K562 (cell line): ENCODE measurements around the gene TERT. TPM values are rescaled to one million over a fixed set of nuclear protein-coding genes. Genes with fewer than 3 reads are reported as not detected.
A peak's percentile ranks its signal among the peaks of the same experiment; 100 is the strongest.

Source experiments
- ATAC-seq: fragments of 200-7000 bp; cut with Tn5 transposase; 3 replicates; pipeline ENCODE4 v1.9.1; 2020; ENCODE audit warnings: moderate library complexity
- BruUV-seq: library from RNA; stranded (reverse); fragments of 400-500 nt; replicated peaks from 2 replicates; lab custom pipeline; 2021; lab: Mats Ljungman, UMichigan
- CTCF ChIA-PET: fragments of 300-600 bp; formaldehyde crosslinking; extraction: SDS; loops from one replicate; lab custom pipeline; 2021; ENCODE audit warnings: low intra/inter-chr PET ratio; lab: Yijun Ruan, JAX
- POLR2A ChIA-PET: fragments of 300-600, 350-650 bp; sonication (Branson Sonifier 250); formaldehyde crosslinking; extraction: SDS; loops from one replicate; lab custom pipeline; 2021; ENCODE audit warnings: antibody characterized with exemption, inconsistent platforms; lab: Yijun Ruan, JAX
- DNase-seq, 4 experiments: peaks; one replicate each; pipeline versions ENCODE4 v3.0.0 to v3.0.0-alpha.2; 2011 to 2018; ENCODE audit warnings: low spot score in 3 of 4, mixed read lengths in 3 of 4; ENCODE audit errors: extremely low read depth in 1 of 4
- FAIRE-seq: peaks from 2 replicates; lab custom pipeline; 2011; peaks lifted over from hg19 to GRCh38; lab: Jason Lieb, UNC
- H2AFZ ChIP-seq: 2 replicates; pipeline ENCODE4 v1.6.0; 2011; ENCODE audit warnings: low read depth, low read length, control low read depth, inconsistent platforms
- H3K27ac ChIP-seq: fragments of 200-600 bp; 3 replicates; pipeline ENCODE4 v1.8.0; 2011; ENCODE audit warnings: low read depth, mild to moderate bottlenecking, control low read depth, inconsistent platforms, low read length, moderate library complexity, mixed read lengths; ENCODE audit errors: extremely low read depth
- H3K27me3 ChIP-seq, 2 experiments: fragments of 300-600 bp in 1 of 2; 2 replicates in 1 of 2; 3 replicates in 1 of 2; pipeline versions ENCODE4 v1.6.0 to v1.8.0; 2011; ENCODE audit warnings: inconsistent platforms in 2 of 2, low read length in 2 of 2, mild to moderate bottlenecking in 1 of 2, mixed read lengths in 1 of 2, moderate library complexity in 1 of 2; ENCODE audit not compliant: control insufficient read depth in 2 of 2, insufficient read depth in 2 of 2
- H3K36me3 ChIP-seq: fragments of 300-600 bp; 3 replicates; pipeline ENCODE4 v1.8.0; 2011; ENCODE audit warnings: mild to moderate bottlenecking, low read length, inconsistent platforms; ENCODE audit not compliant: control insufficient read depth, insufficient read depth
- H3K4me1 ChIP-seq, 2 experiments: fragments of 200-600 bp in 1 of 2; replicated peaks in 1 of 2; 2 replicates in 1 of 2; 3 replicates in 1 of 2; pipeline versions ENCODE4 v1.5.1 to v1.8.0; 2011; ENCODE audit warnings: inconsistent platforms in 2 of 2, low read length in 2 of 2, mild to moderate bottlenecking in 1 of 2, mixed read lengths in 1 of 2, moderate library complexity in 1 of 2; ENCODE audit not compliant: control insufficient read depth in 2 of 2, insufficient read depth in 2 of 2
- H3K4me2 ChIP-seq: 2 replicates; pipeline ENCODE4 v1.6.1; 2011; ENCODE audit warnings: low read length, control low read depth, inconsistent platforms, mixed read lengths; ENCODE audit not compliant: insufficient read depth
- H3K4me3 ChIP-seq: fragments of 200-600 bp; sonication (generic), shearing (Covaris generic); 2 replicates; pipeline ENCODE4 v1.5.1; 2016; ENCODE audit warnings: control low read depth, inconsistent platforms
- H3K79me2 ChIP-seq: fragments of 200-600 bp; 3 replicates; pipeline ENCODE4 v1.8.0; 2011; ENCODE audit warnings: low read length, inconsistent platforms; ENCODE audit not compliant: control insufficient read depth, insufficient read depth
- H3K9ac ChIP-seq, 2 experiments: 2 replicates each; pipeline versions ENCODE4 v1.6.0 to v1.6.1; 2011; ENCODE audit warnings: low read depth in 2 of 2, low read length in 2 of 2, control low read depth in 1 of 2, inconsistent platforms in 1 of 2, mild to moderate bottlenecking in 1 of 2, mixed read lengths in 1 of 2; ENCODE audit not compliant: insufficient read depth in 1 of 2
- H3K9me1 ChIP-seq: one replicate; pipeline ENCODE4 v1.6.0; 2011; ENCODE audit warnings: inconsistent platforms, mild to moderate bottlenecking, low read length, moderate library complexity; ENCODE audit not compliant: control insufficient read depth, insufficient read depth
- H3K9me3 ChIP-seq: replicated peaks from 2 replicates; pipeline ENCODE4 v1.5.1; 2011; ENCODE audit warnings: low read depth, low read length, inconsistent platforms; ENCODE audit not compliant: control insufficient read depth, insufficient read depth
- H4K20me1 ChIP-seq: replicated peaks from 2 replicates; pipeline ENCODE4 v1.6.1; 2011; ENCODE audit warnings: low read length, inconsistent platforms, mixed read lengths; ENCODE audit not compliant: control insufficient read depth, insufficient read depth
- ELF4 ChIP-seq: fragments of 450-650 bp; formaldehyde crosslinking; IDR thresholded peaks from 2 replicates; pipeline ENCODE4 v1.4.0; 2022; ENCODE audit warnings: missing genetic modification characterization
- HBP1 ChIP-seq: fragments of 450-650 bp; formaldehyde crosslinking; IDR thresholded peaks from 2 replicates; pipeline ENCODE4 v1.4.0; 2022; ENCODE audit warnings: missing genetic modification characterization
- HDAC3 ChIP-seq: fragments of 450-650 bp; IDR thresholded peaks from 2 replicates; pipeline ENCODE4 v1.6.1; 2018; ENCODE audit warnings: borderline replicate concordance, mild to moderate bottlenecking, moderate library complexity; ENCODE audit not compliant: partially characterized antibody
- MTF1 ChIP-seq: fragments of 250-450 bp; sonication (Bioruptor Pico); IDR thresholded peaks from 2 replicates; pipeline ENCODE4 v1.9.0; 2021; ENCODE audit warnings: moderate library complexity, mild to moderate bottlenecking, inconsistent platforms, borderline replicate concordance
- NONO ChIP-seq, 2 experiments: fragments of 200-400 bp in 1 of 2; fragments of 450-650 bp in 1 of 2; formaldehyde crosslinking in 1 of 2; IDR thresholded peaks; 2 replicates each; pipeline ENCODE4 v1.6.1; 2017; ENCODE audit warnings: low read depth in 2 of 2, mild to moderate bottlenecking in 2 of 2, moderate library complexity in 2 of 2, low read length in 1 of 2
- RAD51 ChIP-seq: fragments of 450-650 bp; IDR thresholded peaks from 2 replicates; pipeline ENCODE4 v1.7.1; 2016; ENCODE audit warnings: low read depth, mild to moderate bottlenecking, borderline replicate concordance
- RBM25 ChIP-seq: fragments of 200-400 bp; formaldehyde crosslinking; IDR thresholded peaks from 2 replicates; pipeline ENCODE4 v1.6.1; 2018; ENCODE audit warnings: low read length, low read depth, moderate library complexity; ENCODE audit not compliant: severe bottlenecking
- RNF219 ChIP-seq: fragments of 250-450 bp; sonication (Bioruptor Pico); IDR thresholded peaks from 2 replicates; pipeline ENCODE4 v1.5.0; 2022; ENCODE audit warnings: mild to moderate bottlenecking
- WGBS: fragments of 100-300 bp; shearing (Covaris generic); methylation state at CpG from one replicate; pipeline ENCODE4 v1.1.6; 2016; ENCODE audit warnings: low coverage, mixed read lengths; ENCODE audit not compliant: insufficient coverage; ENCODE audit errors: missing lambda C conversion rate; 5-methylcytosine and 5-hydroxymethylcytosine counted together
- in situ Hi-C: fragments of 300-500 bp; cut with MboI; formaldehyde crosslinking; loops from 4 replicates; pipeline ENCODE4 v1.15.0; 2018; ENCODE audit warnings: inconsistent platforms, mixed read lengths
- intact Hi-C: fragments of 100-400 bp; cut with micrococcal nuclease; formaldehyde crosslinking; loops from 2 replicates; pipeline ENCODE4 v1.14.2; 2022
- polyA plus RNA-seq, 8 experiments: library from polyadenylated mRNA; depleted of rRNA in 4 of 8; stranded (reverse) in 5 of 8; unstranded in 3 of 8; fragments of >200 nt; fragmentation: Nextera tagmentation in 2 of 8; fragmentation: Illumina TruSeq in 1 of 8; extraction: Ambion mirVana in 2 of 8; extraction: Trizol in 1 of 8; gene quantifications; 2 replicates each; pipeline versions ENCODE4 v1.2.1 to v1.2.3, GENCODE V29; 2011 to 2014; ENCODE audit warnings: inconsistent platforms in 1 of 8, missing spikeins in 1 of 8
- total RNA-seq, 7 experiments: library from RNA; depleted of rRNA in 6 of 7; stranded (reverse); fragments of >200 nt in 6 of 7; fragmentation: Illumina TruSeq in 2 of 7; extraction: Trizol in 2 of 7; gene quantifications; 2 replicates each; pipeline versions ENCODE4 v1.2.1 to v1.2.3, GENCODE V29; 2011 to 2021; ENCODE audit warnings: low replicate concordance in 1 of 7
- TF ChIP-seq, protein P1 (sequence below): IDR thresholded peaks from 2 replicates; pipeline ENCODE4 v1.6.1; 2016; ENCODE audit warnings: missing genetic modification characterization, missing compliant biosample characterization
- TF ChIP-seq, protein P2 (sequence below): fragments of 450-650 bp; formaldehyde crosslinking; IDR thresholded peaks from 2 replicates; pipeline ENCODE4 v1.4.0; 2022; ENCODE audit warnings: missing genetic modification characterization
- TF ChIP-seq, protein P3 (sequence below), 2 experiments: fragments of 450-650 bp; IDR thresholded peaks; 2 replicates each; pipeline ENCODE4 v1.6.1; 2016
- TF ChIP-seq, protein P4 (sequence below): sonication (generic); formaldehyde crosslinking; IDR thresholded peaks from 2 replicates; pipeline ENCODE4 v1.5.0; 2020; ENCODE audit warnings: missing genetic modification reagents

TERT gene
- total and polyA plus RNA-seq, 9 of the 15 experiments (the other 6 are each of a cell fraction or from before 2014, with no cell fraction given), result 0.08 to 4.5 (median 0.98) TPM; not detected in 1

DNA sequence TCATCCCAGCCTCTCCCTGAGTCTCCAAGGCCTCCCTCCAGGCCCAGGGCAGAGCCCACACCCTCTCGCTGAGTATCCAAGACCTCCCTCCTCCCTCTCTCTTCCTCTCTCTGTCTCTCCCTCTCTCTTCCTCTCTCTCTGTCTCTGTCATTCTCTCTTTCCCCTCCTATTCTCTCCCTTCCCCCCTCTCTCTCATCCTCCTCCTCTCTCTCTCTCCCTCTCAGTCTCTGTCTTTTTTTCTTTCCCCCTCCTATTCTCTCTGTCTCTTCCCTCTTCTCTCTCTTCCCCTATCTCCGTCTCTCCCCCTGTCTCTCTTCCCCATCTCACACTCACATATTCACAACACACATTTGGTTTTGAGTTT, 85.4 kb downstream of the TERT start:
- no peaks in the 10 kb centered on the region for H3K9me1 ChIP-seq
- H3K79me2 ChIP-seq, result no peaks in the 10 kb centered on the region
- H3K4me3 ChIP-seq, result no peak overlapping the region
- FAIRE-seq (no peak), DNase-seq (no peak), ATAC-seq (no peak; the same call in 2 of the 3 replicates)
- no peak overlapping the region for H3K9ac ChIP-seq
- H3K27ac ChIP-seq, result no peak overlapping the region
- BruUV-seq, result no TSS peak
- intact Hi-C loops (no loop called here), in situ Hi-C loops (loop anchor here (5.0 kb wide), 1 partner anchor 37 kb away; no protein-coding TSS in a partner anchor)
- ChIA-PET POLR2A (no interaction called here), CTCF (interaction anchor here (0.6 to 0.7 kb wide), 3 partner anchors 51 to 926 kb away, joined by 3 to 6 read pairs (median 3); no protein-coding TSS in a partner anchor)
- H3K36me3 ChIP-seq, result no peaks in the 10 kb centered on the region
- no peak overlapping the region for H2AFZ ChIP-seq
- peaks cover 0 to 58% of the 10 kb centered on the region in 2 experiments; a peak in 4 of 5 replicates for H3K27me3 ChIP-seq
- WGBS, result 0% methylated on average over 1 of the region's 2 CpGs
- H4K20me1 ChIP-seq, result peaks cover 10% of the 10 kb centered on the region; the same call in 1 of the 2 replicates
- H3K4me1 ChIP-seq, result peaks cover 5 to 63% of the 10 kb centered on the region in 2 experiments; a peak in 4 of 5 replicates
- H3K9me3 ChIP-seq, result no peaks in the 10 kb centered on the region; the same call in 1 of the 2 replicates
- no peak overlapping the region for H3K4me2 ChIP-seq
- TF ChIP-seq, protein P1, sequence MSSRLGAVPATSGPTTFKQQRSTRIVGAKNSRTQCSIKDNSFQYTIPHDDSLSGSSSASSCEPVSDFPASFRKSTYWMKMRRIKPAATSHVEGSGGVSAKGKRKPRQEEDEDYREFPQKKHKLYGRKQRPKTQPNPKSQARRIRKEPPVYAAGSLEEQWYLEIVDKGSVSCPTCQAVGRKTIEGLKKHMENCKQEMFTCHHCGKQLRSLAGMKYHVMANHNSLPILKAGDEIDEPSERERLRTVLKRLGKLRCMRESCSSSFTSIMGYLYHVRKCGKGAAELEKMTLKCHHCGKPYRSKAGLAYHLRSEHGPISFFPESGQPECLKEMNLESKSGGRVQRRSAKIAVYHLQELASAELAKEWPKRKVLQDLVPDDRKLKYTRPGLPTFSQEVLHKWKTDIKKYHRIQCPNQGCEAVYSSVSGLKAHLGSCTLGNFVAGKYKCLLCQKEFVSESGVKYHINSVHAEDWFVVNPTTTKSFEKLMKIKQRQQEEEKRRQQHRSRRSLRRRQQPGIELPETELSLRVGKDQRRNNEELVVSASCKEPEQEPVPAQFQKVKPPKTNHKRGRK (tag), result peak; percentile 35; the same call in 1 of the 2 replicates
- no peak for TF ChIP-seq RBM25
- peak; percentile 67; the same call in 1 of the 2 replicates for TF ChIP-seq HBP1 (CRISPR knock-in tag)
- TF ChIP-seq HDAC3, result no peak
- TF ChIP-seq ELF4 (CRISPR knock-in tag), result peak; percentile 42; the same call in 1 of the 2 replicates
- TF ChIP-seq RAD51, result no peak
- TF ChIP-seq, protein P2, sequence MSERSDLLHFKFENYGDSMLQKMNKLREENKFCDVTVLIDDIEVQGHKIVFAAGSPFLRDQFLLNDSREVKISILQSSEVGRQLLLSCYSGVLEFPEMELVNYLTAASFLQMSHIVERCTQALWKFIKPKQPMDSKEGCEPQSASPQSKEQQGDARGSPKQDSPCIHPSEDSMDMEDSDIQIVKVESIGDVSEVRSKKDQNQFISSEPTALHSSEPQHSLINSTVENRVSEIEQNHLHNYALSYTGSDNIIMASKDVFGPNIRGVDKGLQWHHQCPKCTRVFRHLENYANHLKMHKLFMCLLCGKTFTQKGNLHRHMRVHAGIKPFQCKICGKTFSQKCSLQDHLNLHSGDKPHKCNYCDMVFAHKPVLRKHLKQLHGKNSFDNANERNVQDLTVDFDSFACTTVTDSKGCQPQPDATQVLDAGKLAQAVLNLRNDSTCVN, result peak; percentile 68
- TF ChIP-seq, protein P3, sequence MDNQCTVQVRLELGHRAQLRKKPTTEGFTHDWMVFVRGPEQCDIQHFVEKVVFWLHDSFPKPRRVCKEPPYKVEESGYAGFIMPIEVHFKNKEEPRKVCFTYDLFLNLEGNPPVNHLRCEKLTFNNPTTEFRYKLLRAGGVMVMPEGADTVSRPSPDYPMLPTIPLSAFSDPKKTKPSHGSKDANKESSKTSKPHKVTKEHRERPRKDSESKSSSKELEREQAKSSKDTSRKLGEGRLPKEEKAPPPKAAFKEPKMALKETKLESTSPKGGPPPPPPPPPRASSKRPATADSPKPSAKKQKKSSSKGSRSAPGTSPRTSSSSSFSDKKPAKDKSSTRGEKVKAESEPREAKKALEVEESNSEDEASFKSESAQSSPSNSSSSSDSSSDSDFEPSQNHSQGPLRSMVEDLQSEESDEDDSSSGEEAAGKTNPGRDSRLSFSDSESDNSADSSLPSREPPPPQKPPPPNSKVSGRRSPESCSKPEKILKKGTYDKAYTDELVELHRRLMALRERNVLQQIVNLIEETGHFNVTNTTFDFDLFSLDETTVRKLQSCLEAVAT (IDR thresholded peaks at IDR 0.05), result 0 out of 4 replicates have a peak, but pooled peaks of 1 of the 2 experiments have one; percentile 24
- TF ChIP-seq RNF219, result no peak
- TF ChIP-seq MTF1 (CRISPR knock-in tag), result no peak
- TF ChIP-seq, protein P4, sequence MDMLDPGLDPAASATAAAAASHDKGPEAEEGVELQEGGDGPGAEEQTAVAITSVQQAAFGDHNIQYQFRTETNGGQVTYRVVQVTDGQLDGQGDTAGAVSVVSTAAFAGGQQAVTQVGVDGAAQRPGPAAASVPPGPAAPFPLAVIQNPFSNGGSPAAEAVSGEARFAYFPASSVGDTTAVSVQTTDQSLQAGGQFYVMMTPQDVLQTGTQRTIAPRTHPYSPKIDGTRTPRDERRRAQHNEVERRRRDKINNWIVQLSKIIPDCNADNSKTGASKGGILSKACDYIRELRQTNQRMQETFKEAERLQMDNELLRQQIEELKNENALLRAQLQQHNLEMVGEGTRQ, result no peak
- no peak for TF ChIP-seq NONO (IDR thresholded peaks at IDR 0.05; ENCODE audit: low read depth in 2 of 2, low read length in 1 of 2)
